Endodermal cell (in vitro differentiated cells): ENCODE measurements around the gene KRT14. TPM values are rescaled to one million over a fixed set of nuclear protein-coding genes. Genes with fewer than 3 reads are reported as not detected.
"Not testable (repeated sequence)": the region's sequence is repeated elsewhere in the genome, so short reads cannot be mapped to it uniquely, and the experiment has no call there.

ENCODE experiments used
- DNase-seq: peaks from one replicate; pipeline ENCODE4 v3.0.0-alpha.2; 2017
- H3K27ac ChIP-seq: 2 replicates; pipeline ENCODE4 v1.5.1; 2013; ENCODE audit warnings: mild to moderate bottlenecking, low read depth, low read length, moderate library complexity
- H3K27me3 ChIP-seq: 2 replicates; pipeline ENCODE4 v1.6.1; 2013; ENCODE audit warnings: mild to moderate bottlenecking, low read length, moderate library complexity; ENCODE audit not compliant: insufficient read depth, control insufficient read depth, poor library complexity, severe bottlenecking
- H3K36me3 ChIP-seq: 2 replicates; pipeline ENCODE4 v1.7.0; 2013; ENCODE audit warnings: mild to moderate bottlenecking, low read length, moderate library complexity; ENCODE audit not compliant: control insufficient read depth, insufficient read depth
- H3K4me1 ChIP-seq: one replicate; pipeline ENCODE4 v1.7.0; 2013; ENCODE audit warnings: low read length; ENCODE audit not compliant: control insufficient read depth, insufficient read depth
- H3K4me3 ChIP-seq: 2 replicates; pipeline ENCODE4 v1.5.1; 2013; ENCODE audit warnings: mild to moderate bottlenecking, low read length, moderate library complexity
- H3K9ac ChIP-seq: 2 replicates; pipeline ENCODE4 v1.6.1; 2013; ENCODE audit warnings: mild to moderate bottlenecking, low read length, moderate library complexity; ENCODE audit not compliant: poor library complexity, severe bottlenecking; ENCODE audit errors: extremely low read depth
- H3K9me3 ChIP-seq: 2 replicates; pipeline ENCODE4 v1.6.1; 2013; ENCODE audit warnings: mild to moderate bottlenecking, low read length, moderate library complexity; ENCODE audit not compliant: control insufficient read depth
- H3K27ac Mint-ChIP-seq: 2 replicates; pipeline ENCODE4 v1.8.0; 2020; ENCODE audit warnings: mixed read lengths
- H3K27me3 Mint-ChIP-seq: 2 replicates; pipeline ENCODE4 v1.8.0; 2021; ENCODE audit warnings: mild to moderate bottlenecking, mixed read lengths; ENCODE audit not compliant: insufficient read depth
- H3K36me3 Mint-ChIP-seq: 2 replicates; pipeline ENCODE4 v1.8.0; 2020; ENCODE audit warnings: low read depth, mixed read lengths
- H3K4me1 Mint-ChIP-seq: 2 replicates; pipeline ENCODE4 v1.8.0; 2020; ENCODE audit warnings: mixed read lengths
- H3K4me3 Mint-ChIP-seq: 2 replicates; pipeline ENCODE4 v1.8.0; 2020; ENCODE audit warnings: mild to moderate bottlenecking, moderate library complexity, mixed read lengths
- H3K9me3 Mint-ChIP-seq: 2 replicates; pipeline ENCODE4 v1.8.0; 2020; ENCODE audit warnings: mild to moderate bottlenecking, mixed read lengths
- WGBS, 2 experiments: methylation state at CpG; one replicate each; pipeline versions ENCODE4 v1.1.5 to v1.1.7; 2013; ENCODE audit warnings: missing lambda C conversion rate in 2 of 2, mixed read lengths in 1 of 2; ENCODE audit not compliant: insufficient coverage in 1 of 2, insufficient read length in 1 of 2; 5-methylcytosine and 5-hydroxymethylcytosine counted together
- total RNA-seq, 2 donors: library from RNA; stranded (reverse); fragmentation: NEBNext Ultra II Directional in 1 of 2; extraction: Animal tissue kit (Norgen Biotek cat#: 25700) in 1 of 2; gene quantifications; 2 replicates in 1 of 2; 3 replicates in 1 of 2; pipeline ENCODE4 v1.2.1, GENCODE V29; 2021
- TF ChIP-seq, protein P1 (sequence below): fragments of 200-600 bp; sonication (generic); conservative IDR thresholded peaks from 2 replicates; pipeline ENCODE4 v1.5.0; 2021; ENCODE audit warnings: antibody characterized with exemption, mild to moderate bottlenecking

The KRT14 gene
- total RNA-seq, 2 donors from 2014 or later = not detected

GRCh38 chr17:41589301-41589700 is 2.6 kb upstream of the KRT14 start:
- H3K9me3 Mint-ChIP-seq = no peaks in the 10 kb centered on the region
- WGBS, 2 experiments = 71% methylated on average over 3 of the region's 3 CpGs; no CpG with 5 or more reads in 1 of the 2 experiments
- no peak for DNase-seq

GRCh38 chr17:41588126-41588810 is 1.6 kb upstream of the KRT14 start:
- TF ChIP-seq, protein P1, sequence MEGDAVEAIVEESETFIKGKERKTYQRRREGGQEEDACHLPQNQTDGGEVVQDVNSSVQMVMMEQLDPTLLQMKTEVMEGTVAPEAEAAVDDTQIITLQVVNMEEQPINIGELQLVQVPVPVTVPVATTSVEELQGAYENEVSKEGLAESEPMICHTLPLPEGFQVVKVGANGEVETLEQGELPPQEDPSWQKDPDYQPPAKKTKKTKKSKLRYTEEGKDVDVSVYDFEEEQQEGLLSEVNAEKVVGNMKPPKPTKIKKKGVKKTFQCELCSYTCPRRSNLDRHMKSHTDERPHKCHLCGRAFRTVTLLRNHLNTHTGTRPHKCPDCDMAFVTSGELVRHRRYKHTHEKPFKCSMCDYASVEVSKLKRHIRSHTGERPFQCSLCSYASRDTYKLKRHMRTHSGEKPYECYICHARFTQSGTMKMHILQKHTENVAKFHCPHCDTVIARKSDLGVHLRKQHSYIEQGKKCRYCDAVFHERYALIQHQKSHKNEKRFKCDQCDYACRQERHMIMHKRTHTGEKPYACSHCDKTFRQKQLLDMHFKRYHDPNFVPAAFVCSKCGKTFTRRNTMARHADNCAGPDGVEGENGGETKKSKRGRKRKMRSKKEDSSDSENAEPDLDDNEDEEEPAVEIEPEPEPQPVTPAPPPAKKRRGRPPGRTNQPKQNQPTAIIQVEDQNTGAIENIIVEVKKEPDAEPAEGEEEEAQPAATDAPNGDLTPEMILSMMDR = no peak
- no peak overlapping the region for H3K27ac Mint-ChIP-seq
- 80 to 92% methylated on average over 1 to 5 of the region's 8 CpGs for WGBS, 2 experiments

More at GRCh38 chr17:41589301-41589700, 2.6 kb upstream of the KRT14 start:
- Mint-ChIP-seq H3K4me1 (peaks cover 4% of the 10 kb centered on the region), H3K27me3 (peaks cover 18% of the 10 kb centered on the region), H3K36me3 (no peaks in the 10 kb centered on the region), H3K27ac (no peak overlapping the region), H3K4me3 (no peak overlapping the region)
- no peaks in the 10 kb centered on the region for H3K36me3 ChIP-seq
- TF ChIP-seq, protein P1 = no peak
- H3K27me3 ChIP-seq = no peaks in the 10 kb centered on the region
- no peak overlapping the region for H3K9ac ChIP-seq
- H3K9me3 ChIP-seq = no peaks in the 10 kb centered on the region
- H3K4me1 ChIP-seq = no peaks in the 10 kb centered on the region
- H3K4me3 ChIP-seq = no peak overlapping the region
- no peak overlapping the region for H3K27ac ChIP-seq

DNA sequence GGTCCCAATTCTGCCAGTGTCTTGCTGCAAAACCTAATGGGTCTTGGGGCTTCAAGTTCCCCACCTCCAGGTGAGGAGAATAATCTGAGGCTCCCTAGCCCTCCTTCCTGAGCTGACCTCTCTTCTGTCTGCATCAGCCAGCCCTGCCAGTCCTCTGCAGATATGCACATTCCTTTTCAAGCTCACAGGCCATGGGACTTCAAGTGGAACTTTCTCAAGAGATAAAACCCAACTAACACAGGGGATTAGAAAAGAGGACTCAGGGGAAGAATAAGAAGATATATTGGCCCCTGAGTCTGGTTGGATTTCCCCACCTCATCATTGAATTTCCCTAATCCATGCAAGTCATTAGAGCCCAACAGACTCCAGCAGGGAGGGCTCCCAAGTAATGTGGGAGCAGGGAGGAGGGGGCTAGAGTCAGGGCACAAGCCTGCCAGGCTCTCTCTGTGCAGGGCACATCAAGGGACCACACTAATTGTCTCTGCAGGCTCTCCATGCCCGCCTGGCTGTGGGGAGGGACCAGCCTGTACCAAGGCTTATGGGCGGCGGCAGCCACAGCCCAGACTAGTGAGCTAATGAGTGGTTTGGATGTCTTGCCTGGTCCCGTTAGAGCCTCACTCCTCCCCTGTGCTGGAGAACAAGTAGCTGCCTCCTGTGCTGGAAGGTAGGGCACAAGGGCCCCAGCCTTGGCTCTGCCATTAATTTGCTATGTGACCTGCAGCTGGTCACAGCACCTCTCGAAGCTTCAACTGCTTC is 1.2 kb downstream of the KRT14 start:
- 84 to 98% methylated on average over 4 to 5 of the region's 5 CpGs for WGBS, 2 experiments
- H3K36me3 Mint-ChIP-seq = no peaks in the 10 kb centered on the region
- Histone ChIP-seq H3K9ac (no peak overlapping the region), H3K27ac (no peak overlapping the region), H3K4me3 (no peak overlapping the region), H3K36me3 (no peaks in the 10 kb centered on the region), H3K9me3 (no peaks in the 10 kb centered on the region), H3K27me3 (no peaks in the 10 kb centered on the region), H3K4me1 (no peaks in the 10 kb centered on the region)
- H3K9me3 Mint-ChIP-seq = no peaks in the 10 kb centered on the region
- TF ChIP-seq, protein P1 = no peak
- H3K27me3 Mint-ChIP-seq = peaks cover 28% of the 10 kb centered on the region
- DNase-seq = peak; percentile 66
- no peak overlapping the region for H3K27ac Mint-ChIP-seq
- H3K4me3 Mint-ChIP-seq = no peak overlapping the region
- peaks cover 13% of the 10 kb centered on the region for H3K4me1 Mint-ChIP-seq

More at GRCh38 chr17:41588126-41588810, 1.6 kb upstream of the KRT14 start:
- no peaks in the 10 kb centered on the region for H3K9me3 ChIP-seq
- no peak for DNase-seq
- H3K27me3 ChIP-seq = no peaks in the 10 kb centered on the region
- no peak overlapping the region for H3K4me3 ChIP-seq
- no peaks in the 10 kb centered on the region for H3K4me1 ChIP-seq
- no peak overlapping the region for H3K9ac ChIP-seq
- H3K27ac ChIP-seq = no peak overlapping the region
- Mint-ChIP-seq H3K36me3 (no peaks in the 10 kb centered on the region), H3K4me3 (no peak overlapping the region), H3K27me3 (peaks cover 21% of the 10 kb centered on the region), H3K4me1 (peaks cover 4% of the 10 kb centered on the region), H3K9me3 (no peaks in the 10 kb centered on the region)
- no peaks in the 10 kb centered on the region for H3K36me3 ChIP-seq

- not testable (repeated sequence) for H3K4me3 Mint-ChIP-seq, H3K4me1 ChIP-seq, H3K27me3 ChIP-seq, H3K9me3 ChIP-seq, H3K9ac ChIP-seq, H3K36me3 ChIP-seq, H3K4me3 ChIP-seq, H3K9me3 Mint-ChIP-seq, DNase-seq, H3K27ac Mint-ChIP-seq, H3K36me3 Mint-ChIP-seq, H3K27ac ChIP-seq
- Mint-ChIP-seq H3K4me1 (peaks cover 13% of the 10 kb centered on the region), H3K27me3 (peaks cover 29% of the 10 kb centered on the region)
- WGBS, 2 experiments = 94 to 98% methylated on average over 6 to 8 of the region's 8 CpGs
These were observed 2.3 kb downstream of the KRT14 start for GRCh38 chr17:41584331-41584927.
